Measurements from ENCODE around the gene TTL.
"Not testable (repeated sequence)": the region's sequence is repeated elsewhere in the genome, so short reads cannot be mapped to it uniquely, and the experiment has no call there.

TTL gene

DNA sequence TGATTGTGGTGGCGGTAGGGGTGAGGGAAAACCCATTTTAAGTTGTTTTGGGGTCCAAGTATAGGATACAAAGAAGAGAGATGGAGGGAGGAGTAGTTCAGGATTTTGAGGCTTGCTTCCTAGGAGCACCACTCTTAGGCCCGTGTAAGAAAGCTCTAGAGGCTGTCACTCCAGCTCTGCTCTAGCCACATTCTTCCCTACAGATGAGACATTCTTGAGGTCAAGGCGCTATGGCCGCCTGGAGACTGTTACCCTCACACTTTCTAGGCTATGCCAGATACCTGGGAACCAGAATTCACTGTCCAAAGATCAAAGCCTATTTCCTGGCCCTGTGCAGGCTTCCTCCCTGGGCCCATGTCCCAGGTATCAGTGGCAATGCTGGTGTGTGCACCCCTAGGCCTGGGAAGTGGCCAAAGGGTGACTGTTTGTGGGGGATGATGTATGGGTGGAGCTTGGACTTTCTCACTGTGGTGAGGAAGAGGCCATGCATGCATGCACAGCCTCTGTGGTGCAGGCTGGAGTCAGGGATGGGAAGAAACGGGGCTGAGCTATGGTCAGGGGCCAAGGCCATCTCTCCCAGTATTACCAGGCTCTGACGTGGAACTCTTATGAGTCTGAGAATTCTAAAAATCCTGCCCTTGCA lies 7.0 kb upstream of the TTL start:
- DNase-seq (ENCODE audit: low read depth in 2 of 2), result no peak

DNA sequence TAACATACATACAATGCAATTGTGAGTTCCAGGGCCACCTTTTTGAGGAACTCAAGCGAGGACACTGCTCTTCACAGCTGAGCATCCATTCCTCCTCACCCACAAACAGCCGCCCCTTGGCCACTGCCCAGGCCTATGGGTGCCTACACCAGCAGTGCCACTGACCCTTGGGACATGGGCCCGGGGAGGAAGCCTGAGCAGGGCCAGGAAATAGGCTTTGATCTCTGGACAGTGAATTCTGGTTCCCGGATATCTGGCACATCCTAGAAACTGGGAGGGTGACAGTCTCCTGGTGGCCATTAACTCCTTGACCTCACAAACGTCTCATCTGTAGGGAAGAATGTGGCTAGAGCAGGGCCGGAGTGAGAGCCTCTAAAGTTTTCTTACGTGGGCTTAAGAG lies 5.5 kb upstream of the TTL start:
- no peak for DNase-seq (ENCODE audit: low read depth in 2 of 2)

DNA sequence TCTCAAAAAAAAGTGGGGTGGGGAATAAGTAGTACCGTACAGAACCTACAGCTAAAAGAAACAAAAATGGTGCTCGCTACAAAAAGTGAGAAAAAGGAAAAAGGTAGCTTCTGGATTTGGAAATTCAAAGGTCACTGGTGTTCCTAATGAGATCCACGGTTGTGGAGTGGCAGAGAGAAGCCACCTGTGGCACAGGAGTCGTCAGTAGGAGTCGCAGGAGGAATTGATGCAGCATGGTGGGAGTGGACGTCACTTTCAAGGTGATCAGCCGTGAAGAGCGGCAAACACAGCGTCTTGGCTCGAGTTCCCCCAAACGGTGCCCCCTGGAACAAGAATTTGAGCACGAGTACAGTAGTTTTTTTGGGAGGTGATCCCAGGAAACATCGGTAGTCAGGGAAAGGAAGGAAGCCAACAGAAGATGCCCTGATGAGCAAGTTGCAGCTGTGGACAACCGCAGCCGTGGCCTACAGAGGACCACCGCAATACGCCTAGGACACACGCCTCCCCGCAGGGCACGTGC lies 1.4 kb upstream of the TTL start:
- DNase-seq (ENCODE audit: low read depth in 2 of 2), result no peak

DNA sequence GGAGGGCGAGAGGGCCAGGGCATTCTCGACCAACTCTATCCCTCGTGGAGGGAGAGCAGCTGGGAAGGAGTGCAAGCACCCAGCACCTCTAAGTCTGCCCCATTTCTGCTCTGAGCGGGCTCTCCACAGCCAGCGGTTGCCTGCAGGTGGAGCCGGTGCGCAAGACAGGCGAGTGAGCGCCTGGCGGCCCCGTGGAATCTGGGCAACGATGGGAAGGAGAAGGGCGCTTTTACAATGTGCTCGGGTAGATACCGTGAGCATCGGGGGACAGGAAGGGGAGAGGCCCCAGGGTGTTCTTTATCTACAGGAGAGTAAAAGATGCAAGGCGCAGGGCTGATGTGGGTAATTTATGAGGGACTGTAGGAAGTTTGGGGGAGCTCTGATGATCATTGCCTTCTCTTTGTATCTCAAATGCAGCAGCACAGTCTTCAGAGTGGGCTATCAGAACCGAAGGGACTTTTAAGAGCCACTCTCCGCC lies 867 bp upstream of the TTL start:
- DNase-seq (ENCODE audit: low read depth in 2 of 2), result peak; percentile 51 to 73

DNA sequence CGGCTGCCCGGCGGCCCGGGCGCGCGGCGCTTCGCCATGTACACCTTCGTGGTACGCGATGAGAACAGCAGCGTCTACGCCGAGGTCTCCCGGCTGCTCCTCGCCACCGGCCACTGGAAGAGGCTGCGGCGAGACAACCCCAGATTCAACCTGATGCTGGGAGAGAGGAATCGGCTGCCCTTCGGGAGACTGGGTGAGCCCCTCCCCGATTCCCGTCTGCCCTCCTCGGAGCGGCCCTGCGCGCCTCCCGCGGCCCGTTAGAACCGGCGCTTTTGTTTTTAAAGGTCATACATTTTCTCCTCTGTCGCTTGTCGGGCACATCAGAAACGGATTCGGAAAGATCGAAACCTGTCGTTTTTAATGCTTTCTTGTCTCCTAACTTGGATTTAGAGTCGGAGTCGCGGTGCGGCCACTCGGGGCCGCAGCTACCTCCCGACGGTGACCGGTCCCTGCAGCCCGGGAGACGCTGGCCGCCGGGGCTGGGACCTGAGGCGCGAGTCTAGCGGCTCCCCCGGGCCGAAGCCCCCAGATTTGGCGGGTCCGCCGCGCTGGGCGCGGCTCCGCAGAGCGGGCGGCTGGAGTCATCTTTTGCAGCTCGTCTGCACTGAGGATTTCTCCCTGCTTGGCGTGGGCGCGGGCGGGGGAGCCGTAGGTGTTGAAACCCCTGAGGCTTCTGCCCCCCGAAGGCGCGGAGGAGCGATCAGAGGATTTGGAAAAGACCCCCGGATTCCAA lies 519 bp downstream of the TTL start:
- peak in 1 of 2 donors; percentile 4 for DNase-seq (ENCODE audit: low read depth in 2 of 2)

DNA sequence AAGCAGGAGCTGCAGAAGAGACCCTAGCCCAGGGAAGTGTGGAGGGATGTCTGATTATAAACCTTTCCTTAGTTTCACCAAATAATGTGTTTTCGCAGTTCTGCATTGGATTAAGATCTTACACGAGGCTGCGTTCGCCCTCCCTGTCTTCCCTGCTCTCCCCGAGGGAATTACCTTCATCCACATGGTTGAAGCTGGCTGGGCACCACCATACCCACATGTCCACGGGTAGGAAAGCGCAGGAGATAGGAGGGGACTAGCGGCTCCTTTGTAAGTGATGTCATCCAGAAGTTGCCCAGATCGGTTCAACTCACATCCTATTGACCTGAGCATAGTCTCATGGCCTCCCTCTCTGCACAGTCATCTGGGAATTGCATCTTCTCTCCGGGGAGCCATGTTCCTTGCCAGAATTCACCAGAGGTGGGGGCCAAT lies 1.1 kb downstream of the TTL start:
- DNase-seq (ENCODE audit: low read depth in 2 of 2), result no peak

DNA sequence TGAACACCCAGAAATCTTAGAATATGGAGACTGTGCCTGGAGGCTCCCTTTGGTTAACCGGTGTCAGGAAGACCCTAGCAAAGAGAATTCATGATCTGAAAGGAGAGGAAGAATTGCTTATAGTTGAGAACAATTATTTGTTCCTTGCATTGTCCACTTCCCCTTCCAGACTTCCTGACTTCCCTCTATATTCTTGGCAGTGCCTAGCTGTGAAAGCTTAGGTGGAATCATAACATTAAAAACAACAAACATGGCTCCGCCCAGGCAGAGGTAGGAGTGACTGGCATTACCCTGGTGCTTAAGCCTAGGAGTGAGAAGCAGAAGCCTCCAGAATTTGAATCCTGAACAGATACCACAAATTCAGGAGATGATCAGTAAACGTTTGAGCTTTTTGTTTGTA lies 1.9 kb downstream of the TTL start:
- no peak for DNase-seq (ENCODE audit: low read depth in 2 of 2)

DNA sequence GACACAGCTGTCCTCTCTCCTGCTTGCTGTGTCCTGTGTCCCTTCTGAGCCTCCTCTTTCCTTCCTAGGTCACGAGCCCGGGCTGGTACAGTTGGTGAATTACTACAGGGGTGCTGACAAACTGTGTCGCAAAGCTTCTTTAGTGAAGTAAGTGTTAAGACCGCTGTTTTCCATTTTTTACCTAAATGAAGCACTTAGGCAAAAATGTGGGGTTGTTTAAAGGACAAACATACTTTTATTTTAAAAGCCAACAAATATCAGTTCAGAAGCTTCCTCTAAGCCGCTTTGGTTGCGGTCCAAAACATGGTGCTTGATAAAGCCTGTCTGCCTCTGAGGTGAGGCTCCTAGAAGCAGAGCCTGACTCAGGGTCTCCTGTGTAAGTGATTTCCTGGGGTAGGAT lies 3.9 kb downstream of the TTL start:
- no peak for DNase-seq (ENCODE audit: low read depth in 2 of 2)

DNA sequence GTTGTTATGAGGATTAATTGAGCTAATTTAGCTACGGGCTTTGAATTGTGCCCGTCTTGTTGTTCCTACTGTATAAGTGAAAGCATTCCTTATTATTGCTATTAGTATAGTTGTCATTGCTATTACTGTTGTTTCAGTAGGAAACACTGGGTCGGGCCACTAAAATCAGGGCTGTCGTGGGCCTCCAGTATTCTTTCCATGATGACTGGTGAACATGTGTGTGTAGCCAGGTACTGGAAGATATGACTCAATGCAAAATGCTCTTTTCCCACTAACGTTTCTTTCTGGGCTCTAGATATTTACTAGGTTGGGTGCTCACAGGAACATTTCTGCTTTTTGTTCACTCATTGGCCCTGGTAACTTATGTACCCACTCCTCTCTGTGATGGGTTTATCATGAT lies 4.9 kb downstream of the TTL start:
- DNase-seq (ENCODE audit: low read depth in 2 of 2), result no peak

DNA sequence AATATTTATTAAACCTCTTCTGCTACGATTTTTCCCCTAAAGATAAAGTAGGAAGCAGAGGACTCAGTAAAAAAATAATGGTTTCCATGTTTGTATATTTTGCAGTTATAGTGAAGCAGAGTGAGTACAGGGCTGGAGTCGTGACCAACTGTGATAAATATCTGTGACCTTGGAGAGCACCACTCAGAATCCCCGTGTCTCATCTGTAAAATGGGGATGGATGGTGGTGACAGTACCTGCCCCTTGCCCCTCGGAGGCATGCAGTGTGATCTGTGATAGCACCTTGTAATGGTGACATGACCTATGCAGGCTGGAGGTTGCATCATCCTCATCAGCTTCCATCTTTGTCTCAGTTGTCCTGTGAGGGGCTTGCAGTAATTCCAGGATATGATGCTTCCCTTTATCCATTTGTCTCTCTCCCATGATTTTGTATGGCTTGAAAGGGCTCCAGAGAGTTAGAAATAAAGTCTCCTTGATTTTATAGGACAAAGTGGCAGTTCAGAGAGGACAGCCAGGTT lies 5.5 kb downstream of the TTL start:
- no peak for DNase-seq (ENCODE audit: low read depth in 2 of 2)

DNA sequence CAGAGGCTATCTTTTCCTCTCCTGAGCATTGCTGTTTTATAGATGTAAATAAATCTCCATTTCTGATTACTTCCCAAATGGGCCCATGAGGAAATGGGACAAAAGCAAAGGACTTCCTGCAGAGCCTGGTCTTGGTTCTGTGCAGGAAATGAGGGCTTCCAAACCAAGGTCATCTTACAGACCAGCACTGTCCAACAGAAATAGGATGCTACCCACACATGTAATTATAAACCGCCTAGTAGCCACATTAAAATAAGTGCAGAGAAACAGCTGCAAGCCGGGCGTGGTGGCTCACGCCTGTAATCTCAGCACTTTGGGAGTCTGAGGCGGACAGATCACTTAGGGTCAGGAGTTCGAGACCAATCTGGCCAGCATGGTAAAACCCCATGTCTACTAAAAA lies 6.2 kb downstream of the TTL start:
- DNase-seq (ENCODE audit: low read depth in 2 of 2), result no peak

DNA sequence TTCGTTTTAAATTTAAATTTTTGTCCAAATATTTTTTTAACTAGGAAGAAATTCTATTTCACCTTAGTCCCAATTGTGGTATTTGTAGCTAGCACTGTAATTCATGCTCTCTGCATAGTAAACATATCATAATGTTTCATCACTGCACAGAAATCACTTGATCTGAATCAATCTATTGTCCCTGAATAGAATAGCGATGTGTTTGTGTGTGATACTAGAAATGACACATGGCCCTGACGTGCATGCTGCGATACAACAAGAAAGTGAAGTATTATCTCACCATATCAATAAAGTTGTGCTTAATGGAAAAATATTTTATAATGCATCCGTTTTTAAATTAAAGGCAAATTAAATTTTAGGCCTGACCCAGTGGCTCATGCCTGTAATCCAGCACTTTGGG lies 10.0 kb downstream of the TTL start:
- DNase-seq (ENCODE audit: low read depth in 2 of 2), result no peak

DNA sequence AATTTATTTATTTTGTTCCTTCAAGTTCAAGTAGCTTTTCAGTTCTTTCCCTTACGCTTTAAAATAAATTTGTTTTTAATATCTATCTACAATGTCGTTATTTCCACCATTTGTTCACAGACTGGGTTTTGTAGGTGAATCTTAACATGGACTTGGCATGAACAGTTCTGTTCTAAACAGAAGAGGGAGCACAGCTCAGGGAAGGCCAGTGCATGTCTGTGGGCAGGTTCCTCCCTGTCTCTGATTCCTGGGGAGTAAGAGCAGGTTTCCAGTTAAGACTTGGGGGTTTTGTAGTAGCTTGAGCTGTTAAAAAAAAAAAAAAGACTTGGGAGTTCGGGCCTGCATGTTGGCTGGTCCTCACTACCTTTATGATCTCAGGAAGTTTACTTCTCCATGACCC lies 11.1 kb downstream of the TTL start:
- DNase-seq (ENCODE audit: low read depth in 2 of 2), result no peak

DNA sequence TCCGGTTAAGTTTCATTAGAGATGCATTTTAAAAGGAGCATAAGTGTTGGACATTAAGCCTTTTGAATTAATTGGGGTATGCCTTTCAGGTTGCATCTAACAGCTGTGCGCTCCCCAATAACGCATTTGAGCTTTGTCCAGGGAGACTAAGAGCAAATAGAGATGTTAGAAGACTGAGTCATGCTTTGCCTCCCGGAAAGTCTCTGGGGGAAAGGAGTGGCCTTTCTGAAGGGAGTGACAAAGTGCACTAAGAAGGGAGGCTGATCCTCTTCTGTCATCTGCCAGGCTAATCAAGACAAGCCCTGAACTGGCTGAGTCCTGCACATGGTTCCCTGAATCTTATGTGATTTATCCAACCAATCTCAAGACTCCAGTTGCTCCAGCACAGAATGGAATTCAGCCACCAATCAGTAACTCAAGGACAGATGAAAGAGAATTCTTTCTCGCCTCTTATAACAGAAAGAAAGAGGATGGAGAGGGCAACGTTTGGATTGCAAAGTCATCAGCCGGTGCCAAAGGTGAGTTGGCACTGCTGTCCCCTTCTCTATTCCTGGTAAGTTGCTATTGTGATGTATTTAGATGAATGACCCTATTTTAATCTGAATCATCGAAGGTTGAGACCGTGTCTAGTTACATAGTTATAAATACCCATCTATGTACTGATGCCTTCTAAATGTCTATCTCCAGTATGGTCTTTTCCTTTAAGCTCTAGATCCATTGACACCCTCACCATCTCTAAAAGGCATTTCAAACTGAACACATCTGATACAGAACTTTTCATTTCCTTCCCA lies 12.1 kb downstream of the TTL start:
- DNase-seq (ENCODE audit: low read depth in 2 of 2), result no peak

DNA sequence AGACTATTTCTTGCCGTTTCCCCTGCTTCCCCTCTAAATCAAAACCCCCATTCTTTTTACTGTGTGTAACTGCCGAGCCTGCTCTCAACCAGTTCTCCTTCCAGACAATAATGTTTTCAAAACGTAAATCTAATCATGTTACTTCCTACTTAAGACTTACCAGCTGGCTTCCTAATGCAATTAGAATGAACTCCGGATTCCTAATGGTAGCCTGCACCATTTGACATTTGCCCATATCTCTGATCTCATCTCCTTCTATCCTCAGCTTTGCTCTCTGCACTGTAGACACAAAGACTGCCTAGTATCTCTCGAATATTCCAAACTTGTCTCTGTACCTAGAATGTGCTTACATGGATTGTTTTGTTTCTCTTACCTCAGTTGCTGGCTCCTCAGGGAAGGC lies 12.9 kb downstream of the TTL start:
- DNase-seq (ENCODE audit: low read depth in 2 of 2), result no peak

DNA sequence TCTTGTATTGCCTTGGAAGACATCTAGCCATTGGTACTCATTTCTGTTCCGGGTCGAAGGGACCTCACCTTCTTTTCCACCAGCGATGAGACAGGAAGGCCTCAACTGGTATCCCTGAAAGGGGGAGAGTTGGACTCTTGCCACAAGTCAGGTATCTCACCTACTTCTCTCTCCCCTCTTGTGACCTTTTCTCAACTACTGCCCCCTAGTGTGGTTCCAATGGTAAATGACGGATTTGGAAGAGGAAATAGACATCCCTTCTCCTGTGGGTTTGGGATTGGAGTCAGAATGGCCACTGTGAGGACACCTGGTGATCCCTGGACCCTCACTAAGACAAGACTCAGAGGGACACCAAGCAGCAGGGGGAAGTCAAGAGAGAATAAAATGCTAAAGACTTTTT lies 13.9 kb downstream of the TTL start:
- not testable (repeated sequence) for DNase-seq (ENCODE audit: low read depth in 2 of 2)

DNA sequence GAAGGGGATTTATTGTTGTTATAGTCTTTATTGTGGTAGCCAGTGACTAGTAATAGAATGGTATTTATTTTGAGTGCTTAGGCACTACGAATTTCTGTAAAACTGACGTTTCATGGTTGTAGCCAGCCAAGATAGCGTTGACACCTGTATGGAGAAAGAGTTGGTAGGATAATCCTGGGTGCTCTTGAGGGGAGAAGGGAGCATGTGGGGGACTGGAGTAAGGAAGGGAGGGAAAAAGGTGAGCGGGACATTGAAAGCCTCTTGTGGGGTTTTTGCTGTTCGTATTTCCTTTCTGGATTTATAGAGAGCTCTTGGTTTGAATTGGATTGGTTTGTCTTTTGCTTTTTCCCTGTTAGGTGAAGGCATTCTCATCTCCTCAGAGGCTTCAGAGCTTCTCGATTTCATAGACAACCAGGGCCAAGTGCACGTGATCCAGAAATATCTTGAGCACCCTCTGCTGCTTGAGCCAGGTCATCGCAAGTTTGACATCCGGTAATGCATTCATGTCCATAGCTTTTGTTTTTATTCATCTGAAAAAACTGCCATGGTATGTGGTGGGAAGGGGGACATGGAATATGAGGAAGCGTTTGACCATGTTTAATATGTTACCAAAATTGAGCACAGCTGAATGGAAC lies 19.0 kb downstream of the TTL start:
- DNase-seq (ENCODE audit: low read depth in 2 of 2), result peak in 1 of 2 donors; percentile 18

DNA sequence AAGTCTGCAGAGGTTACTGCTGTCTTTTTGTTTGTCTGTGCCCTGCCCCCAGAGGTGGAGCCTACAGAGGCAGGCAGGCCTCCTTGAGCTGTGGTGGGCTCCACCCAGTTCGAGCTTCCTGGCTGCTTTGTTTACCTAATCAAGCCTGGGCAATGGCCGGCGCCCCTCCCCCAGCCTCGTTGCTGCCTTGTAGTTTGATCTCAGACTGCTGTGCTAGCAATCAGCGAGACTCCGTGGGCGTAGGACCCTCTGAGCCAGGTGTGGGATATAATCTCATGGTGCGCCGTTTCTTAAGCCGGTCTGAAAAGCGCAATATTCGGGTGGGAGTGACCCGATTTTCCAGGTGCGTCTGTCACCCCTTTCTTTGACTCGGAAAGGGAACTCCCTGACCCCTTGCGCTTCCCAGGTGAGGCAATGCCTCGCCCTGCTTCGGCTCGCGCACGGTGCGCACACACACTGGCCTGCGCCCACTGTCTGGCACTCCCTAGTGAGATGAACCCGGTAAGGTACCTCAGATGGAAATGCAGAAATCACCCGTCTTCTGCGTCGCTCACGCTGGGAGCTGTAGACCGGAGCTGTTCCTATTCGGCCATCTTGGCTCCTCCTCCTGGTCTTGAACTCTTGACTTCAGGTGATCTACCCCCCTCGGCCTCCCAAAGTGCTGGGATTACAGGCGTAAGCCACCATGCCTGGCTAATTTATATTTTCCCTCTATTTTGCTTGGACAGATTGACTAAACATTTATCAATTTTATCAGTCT lies 27.5 kb downstream of the TTL start:
- not testable (repeated sequence) for DNase-seq (ENCODE audit: low read depth in 2 of 2)

DNA sequence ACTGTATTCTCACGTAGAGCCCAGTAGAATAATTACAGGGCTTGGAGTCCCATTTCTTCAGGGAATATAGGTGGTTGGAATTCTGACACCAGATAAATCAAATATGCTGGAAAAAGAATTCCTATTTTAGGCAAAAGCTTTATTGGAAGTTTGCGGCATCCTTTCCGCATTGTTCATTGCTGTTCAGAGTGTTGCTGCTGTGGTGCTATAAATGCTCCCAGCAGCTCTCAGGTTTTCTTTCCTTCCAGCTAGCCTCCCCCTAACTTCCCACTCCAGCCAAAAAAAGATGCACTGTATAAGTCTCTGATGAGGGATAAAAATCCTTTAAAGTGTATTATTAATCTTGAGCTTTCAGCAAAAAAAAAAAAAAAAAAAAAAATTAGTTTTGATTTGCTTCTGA lies 34.8 kb downstream of the TTL start:
- no peak for DNase-seq (ENCODE audit: low read depth in 2 of 2)

DNA sequence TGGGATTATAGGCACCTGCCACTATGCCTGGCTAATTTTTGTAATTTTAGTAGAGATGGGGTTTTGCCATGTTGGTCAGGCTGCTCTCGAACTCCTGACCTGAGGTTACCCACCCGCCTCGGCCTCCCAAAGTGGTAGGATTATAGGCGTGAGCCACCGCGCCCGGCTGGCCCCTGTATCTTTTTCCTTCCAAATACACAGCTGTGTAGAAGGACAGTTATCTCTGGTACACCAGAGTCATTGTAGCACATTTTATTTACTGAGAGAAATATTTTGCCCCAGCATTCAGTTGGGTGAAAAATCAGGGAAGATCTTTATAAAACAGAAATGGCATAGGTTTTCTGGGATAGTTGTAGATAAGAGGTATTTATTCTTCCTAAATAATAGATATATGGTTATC lies 36.9 kb downstream of the TTL start:
- DNase-seq (ENCODE audit: low read depth in 2 of 2), result no peak

DNA sequence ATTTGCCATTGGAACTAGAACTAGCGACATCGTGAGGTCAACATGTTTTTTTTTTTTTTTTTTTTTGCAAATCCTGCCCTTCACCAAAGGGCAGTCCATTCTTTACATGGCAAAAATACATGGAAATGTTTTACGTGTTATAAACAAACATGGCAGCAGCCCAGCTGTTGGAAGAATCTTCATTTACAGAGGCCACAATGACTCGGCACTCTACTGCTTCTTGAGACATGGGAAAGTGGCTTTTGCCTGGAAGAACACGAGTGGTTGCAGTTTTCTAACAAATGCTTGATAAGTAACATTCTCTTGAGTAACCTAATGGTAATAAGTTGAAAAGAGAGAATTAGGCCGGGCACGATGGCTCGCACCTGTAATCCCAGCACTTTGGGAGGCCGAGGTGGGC lies 37.5 kb downstream of the TTL start:
- DNase-seq (ENCODE audit: low read depth in 2 of 2), result no peak

Measured in stimulated activated CD8-positive, alpha-beta memory T cell treated with anti-CD3 and anti-CD28 coated beads, Interleukin-2, amount 100 ng/mL, for 1 hour (primary cell).